HG02759 (cell line): ENCODE data around the gene MUTYH.
"Not testable (repeated sequence)": the region's sequence is repeated elsewhere in the genome, so short reads cannot be mapped to it uniquely, and the experiment has no call there.

Experiments used
- ATAC-seq: cut with Tn5 transposase; IDR thresholded peaks from one replicate; pipeline ENCODE4 v1.9.1; 2021; ENCODE audit warnings: mild to moderate bottlenecking, moderate library complexity; ENCODE audit not compliant: unreplicated experiment

Gene MUTYH

GRCh38 chr1:45325851-45326506 is 14.3 kb downstream of the MUTYH start:
- no peak for ATAC-seq

- ATAC-seq, result no peak
These were observed 17.7 kb downstream of the MUTYH start for GRCh38 chr1:45322486-45323040.

GRCh38 chr1:45321444-45321843 is 18.8 kb downstream of the MUTYH start:
- ATAC-seq, result no peak

- no peak for ATAC-seq
These were observed 20.5 kb downstream of the MUTYH start for GRCh38 chr1:45319761-45320160.

- ATAC-seq, result no peak
These were observed 23.1 kb downstream of the MUTYH start for GRCh38 chr1:45317166-45317565.

- ATAC-seq, result no peak
These were observed 26.0 kb downstream of the MUTYH start for GRCh38 chr1:45314266-45314665.

GRCh38 chr1:45306905-45307304 is 33.3 kb downstream of the MUTYH start:
- no peak for ATAC-seq

- ATAC-seq, result no peak
These were observed 33.9 kb downstream of the MUTYH start for GRCh38 chr1:45306319-45306718.

- no peak for ATAC-seq
These were observed 35.0 kb downstream of the MUTYH start for GRCh38 chr1:45305231-45305630.

GRCh38 chr1:45304311-45305081 is 35.7 kb downstream of the MUTYH start:
- no peak for ATAC-seq

GRCh38 chr1:45303520-45304310 is 36.5 kb downstream of the MUTYH start:
- peak; percentile 74 for ATAC-seq

- no peak for ATAC-seq
These were observed 37.6 kb downstream of the MUTYH start for GRCh38 chr1:45302505-45303150.

- ATAC-seq, result no peak
These were observed 39.6 kb downstream of the MUTYH start for GRCh38 chr1:45300669-45300997.

- no peak for ATAC-seq
These were observed 40.1 kb downstream of the MUTYH start for GRCh38 chr1:45299981-45300668.

- no peak for ATAC-seq
These were observed 40.9 kb downstream of the MUTYH start for GRCh38 chr1:45299296-45299695.

GRCh38 chr1:45297666-45298356 is 42.4 kb downstream of the MUTYH start:
- ATAC-seq, result no peak

- ATAC-seq, result no peak
These were observed 48.5 kb downstream of the MUTYH start for GRCh38 chr1:45291716-45292115.

- ATAC-seq, result not testable (repeated sequence)
These were observed 49.2 kb downstream of the MUTYH start for GRCh38 chr1:45291002-45291401.

- not testable (repeated sequence) for ATAC-seq
These were observed 53.7 kb downstream of the MUTYH start for GRCh38 chr1:45286521-45286920.

- ATAC-seq, result not testable (repeated sequence)
These were observed 55.4 kb downstream of the MUTYH start for GRCh38 chr1:45284858-45285257.
